GM19099 (cell line): ENCODE results near the gene SLC6A9.

Experiments used
- POLR2A ChIP-seq: IDR thresholded peaks from 3 replicates; pipeline ENCODE4 v1.6.1; 2011; ENCODE audit warnings: low read depth; ENCODE audit not compliant: insufficient read length; ENCODE audit errors: extremely low read depth

The SLC6A9 gene

GRCh38 chr1:44031252-44032169 is at the start of gene SLC6A9:
TSS of gene SLC6A9 (minus strand) at chr1:44031462. CDS start at chr1:44024277, 7,185 bp downstream.
- no peak for TF ChIP-seq POLR2A

- no peak for TF ChIP-seq POLR2A
These were observed 48.3 kb upstream of the SLC6A9 start for GRCh38 chr1:44079566-44079965.

GRCh38 chr1:44078104-44078503 is 46.8 kb upstream of the SLC6A9 start:
- no peak for TF ChIP-seq POLR2A

GRCh38 chr1:44077421-44077820 is 46.2 kb upstream of the SLC6A9 start:
- TF ChIP-seq POLR2A: no peak

GRCh38 chr1:44076066-44076465 is 44.8 kb upstream of the SLC6A9 start:
- no peak for TF ChIP-seq POLR2A

GRCh38 chr1:44074415-44074814 is 43.2 kb upstream of the SLC6A9 start:
- TF ChIP-seq POLR2A: no peak

- no peak for TF ChIP-seq POLR2A
These were observed 42.3 kb upstream of the SLC6A9 start for GRCh38 chr1:44073528-44073927.

GRCh38 chr1:44072821-44073220 is 41.6 kb upstream of the SLC6A9 start:
- TF ChIP-seq POLR2A: no peak

- TF ChIP-seq POLR2A: no peak
These were observed 40.9 kb upstream of the SLC6A9 start for GRCh38 chr1:44072204-44072603.

- TF ChIP-seq POLR2A: no peak
These were observed 40.2 kb upstream of the SLC6A9 start for GRCh38 chr1:44071461-44071860.

GRCh38 chr1:44068442-44068921 is 37.2 kb upstream of the SLC6A9 start:
- TF ChIP-seq POLR2A: no peak

- TF ChIP-seq POLR2A: no peak
These were observed 36.3 kb upstream of the SLC6A9 start for GRCh38 chr1:44067266-44068250.

- no peak for TF ChIP-seq POLR2A
These were observed 31.5 kb upstream of the SLC6A9 start for GRCh38 chr1:44062656-44063179.

GRCh38 chr1:44061857-44062256 is 30.6 kb upstream of the SLC6A9 start:
- TF ChIP-seq POLR2A: no peak

GRCh38 chr1:44060830-44061267 is 29.6 kb upstream of the SLC6A9 start:
- no peak for TF ChIP-seq POLR2A
